K562 (cell line): ENCODE data around the gene ITPA. TPM values are rescaled to one million over a fixed set of nuclear protein-coding genes. Genes with fewer than 3 reads are reported as not detected.

Source experiments
- EP400 ChIP-seq: fragments of 450-650 bp; IDR thresholded peaks from 2 replicates; pipeline ENCODE4 v1.6.1; 2017; ENCODE audit warnings: antibody characterized with exemption, mild to moderate bottlenecking, moderate library complexity
- ETS2 ChIP-seq: IDR thresholded peaks from 2 replicates; pipeline ENCODE4 v1.6.1; 2016; ENCODE audit warnings: borderline replicate concordance, missing genetic modification characterization, mild to moderate bottlenecking, moderate library complexity, missing compliant biosample characterization; ENCODE audit not compliant: poor library complexity, severe bottlenecking
- FOXJ2 ChIP-seq: fragments of 200-800 bp; sonication (Bioruptor generic); IDR thresholded peaks from 2 replicates; pipeline ENCODE4 v1.6.1; 2016; ENCODE audit warnings: missing genetic modification characterization, missing compliant biosample characterization
- HMG20A ChIP-seq: fragments of 450-650 bp; formaldehyde crosslinking; conservative IDR thresholded peaks from 2 replicates; pipeline ENCODE4 v1.4.0; 2020; ENCODE audit warnings: mild to moderate bottlenecking, mixed read lengths
- JUND ChIP-seq, 2 experiments: IDR thresholded peaks; 2 replicates in 1 of 2; 3 replicates in 1 of 2; pipeline ENCODE4 v1.6.1; 2011; ENCODE audit warnings: borderline replicate concordance in 2 of 2, low read depth in 2 of 2, low read length in 2 of 2, improper control_type of control experiment in 1 of 2, missing biosample characterization in 1 of 2, missing genetic modification characterization in 1 of 2, missing genetic modification reagents in 1 of 2
- KDM5B ChIP-seq: fragments of 200-600 bp; sonication (generic); IDR thresholded peaks from 2 replicates; pipeline ENCODE4 v1.6.1; 2012; ENCODE audit warnings: low read depth, mild to moderate bottlenecking, moderate library complexity, low read length, control low read depth, inconsistent platforms; ENCODE audit not compliant: insufficient replicate concordance
- MECOM ChIP-seq: fragments of 250-450 bp; sonication (Bioruptor Pico); IDR thresholded peaks from 2 replicates; pipeline ENCODE4 v1.8.0; 2022; ENCODE audit warnings: inconsistent platforms
- NFIC ChIP-seq: fragments of 450-650 bp; IDR thresholded peaks from 2 replicates; pipeline ENCODE4 v1.6.1; 2017; ENCODE audit warnings: mild to moderate bottlenecking, inconsistent platforms
- THRAP3 ChIP-seq: fragments of 450-650 bp; IDR thresholded peaks from 2 replicates; pipeline ENCODE4 v1.6.1; 2016; ENCODE audit warnings: mild to moderate bottlenecking, inconsistent platforms, borderline replicate concordance
- ZNF197 ChIP-seq: fragments of 200-800 bp; sonication (Bioruptor generic); IDR thresholded peaks from 2 replicates; pipeline ENCODE4 v1.6.1; 2016; ENCODE audit warnings: low read depth, missing genetic modification characterization, missing compliant biosample characterization
- ZNF75A ChIP-seq: fragments of 450-650 bp; formaldehyde crosslinking; IDR thresholded peaks from 2 replicates; pipeline ENCODE4 v1.4.0; 2020; ENCODE audit warnings: mild to moderate bottlenecking
- polyA plus RNA-seq, 8 experiments: library from polyadenylated mRNA; depleted of rRNA in 4 of 8; stranded (reverse) in 5 of 8; unstranded in 3 of 8; fragments of >200 nt; fragmentation: Nextera tagmentation in 2 of 8; fragmentation: Illumina TruSeq in 1 of 8; extraction: Ambion mirVana in 2 of 8; extraction: Trizol in 1 of 8; gene quantifications; 2 replicates each; pipeline versions ENCODE4 v1.2.1 to v1.2.3, GENCODE V29; 2011 to 2014; ENCODE audit warnings: inconsistent platforms in 1 of 8, missing spikeins in 1 of 8
- total RNA-seq, 7 experiments: library from RNA; depleted of rRNA in 6 of 7; stranded (reverse); fragments of >200 nt in 6 of 7; fragmentation: Illumina TruSeq in 2 of 7; extraction: Trizol in 2 of 7; gene quantifications; 2 replicates each; pipeline versions ENCODE4 v1.2.1 to v1.2.3, GENCODE V29; 2011 to 2021; ENCODE audit warnings: low replicate concordance in 1 of 7
- TF ChIP-seq, protein P1 (sequence below), 2 experiments: IDR thresholded peaks in 1 of 2; conservative IDR thresholded peaks in 1 of 2; 2 replicates each; pipeline ENCODE4 v1.6.1; 2016; ENCODE audit warnings: low read depth in 2 of 2, mild to moderate bottlenecking in 1 of 2, missing compliant biosample characterization in 1 of 2, missing genetic modification characterization in 1 of 2, moderate library complexity in 1 of 2
- TF ChIP-seq, protein P2 (sequence below), 2 experiments: fragments of 450-650 bp in 1 of 2; IDR thresholded peaks; 2 replicates each; pipeline ENCODE4 v1.6.1; 2011 to 2017; ENCODE audit warnings: low read depth in 2 of 2, antibody characterized with exemption in 1 of 2, borderline replicate concordance in 1 of 2, low read length in 1 of 2, mild to moderate bottlenecking in 1 of 2, mixed read lengths in 1 of 2; ENCODE audit not compliant: control insufficient read depth in 1 of 2
- TF ChIP-seq, protein P3 (sequence below): fragments of 450-650 bp; formaldehyde crosslinking; conservative IDR thresholded peaks from 2 replicates; pipeline ENCODE4 v1.4.0; 2022; ENCODE audit warnings: mild to moderate bottlenecking, missing genetic modification characterization
- TF ChIP-seq, protein P4 (sequence below), 2 experiments: fragments of 250-450 bp in 1 of 2; fragments of 450-650 bp in 1 of 2; sonication (Bioruptor Pico) in 1 of 2; IDR thresholded peaks; 2 replicates each; pipeline versions ENCODE4 v1.6.1 to v1.8.0; 2016 to 2021; ENCODE audit warnings: mild to moderate bottlenecking in 2 of 2, moderate library complexity in 2 of 2, missing compliant biosample characterization in 1 of 2, missing genetic modification characterization in 1 of 2
- TF ChIP-seq, protein P5 (sequence below), 2 experiments: fragments of 450-650 bp in 1 of 2; sonication (generic) in 1 of 2; formaldehyde crosslinking; conservative IDR thresholded peaks; 2 replicates each; pipeline versions ENCODE4 v1.4.0 to v1.8.1; 2020 to 2022; ENCODE audit warnings: mild to moderate bottlenecking in 1 of 2, missing genetic modification reagents in 1 of 2

Gene ITPA
- total and polyA plus RNA-seq, 9 of the 15 experiments (the other 6 are each of a cell fraction or from before 2014, with no cell fraction given): 5.0 to 79.7 (median 36.7) TPM

DNA sequence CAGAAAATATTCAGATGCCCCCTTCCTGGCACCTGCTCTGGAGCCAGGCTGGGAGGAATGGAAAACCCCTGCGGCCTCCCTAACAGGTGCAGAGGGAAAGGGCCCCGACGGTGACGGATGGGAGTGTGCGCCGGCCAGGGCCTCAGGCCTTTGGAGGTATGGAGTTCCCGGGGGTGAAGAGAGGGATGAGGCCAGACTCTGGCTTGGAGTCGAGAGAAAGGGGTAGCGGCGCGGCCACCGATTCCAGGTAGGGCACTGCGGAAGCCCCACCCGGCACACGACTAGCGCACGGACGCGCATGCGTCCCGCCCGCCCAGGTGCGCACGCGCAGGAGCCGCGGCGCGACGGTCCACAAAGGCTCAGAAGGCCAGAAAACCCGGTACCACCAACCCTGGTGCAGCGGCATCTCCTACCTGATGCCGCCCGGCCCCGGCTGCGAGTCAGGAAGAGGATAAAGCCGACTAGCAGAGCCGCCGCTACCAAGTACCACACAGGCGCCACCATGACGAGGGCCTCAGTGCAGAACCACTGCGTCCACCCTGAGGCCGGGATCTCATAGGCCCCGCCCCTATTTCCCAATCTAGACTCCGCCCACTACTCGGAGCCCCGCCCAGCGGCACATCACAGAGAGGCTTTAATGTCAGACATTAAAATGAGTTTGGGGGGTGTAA, 5.0 kb upstream of the ITPA start, which contains the start of gene DDRGK1 (continued):
- TF ChIP-seq, protein P1, sequence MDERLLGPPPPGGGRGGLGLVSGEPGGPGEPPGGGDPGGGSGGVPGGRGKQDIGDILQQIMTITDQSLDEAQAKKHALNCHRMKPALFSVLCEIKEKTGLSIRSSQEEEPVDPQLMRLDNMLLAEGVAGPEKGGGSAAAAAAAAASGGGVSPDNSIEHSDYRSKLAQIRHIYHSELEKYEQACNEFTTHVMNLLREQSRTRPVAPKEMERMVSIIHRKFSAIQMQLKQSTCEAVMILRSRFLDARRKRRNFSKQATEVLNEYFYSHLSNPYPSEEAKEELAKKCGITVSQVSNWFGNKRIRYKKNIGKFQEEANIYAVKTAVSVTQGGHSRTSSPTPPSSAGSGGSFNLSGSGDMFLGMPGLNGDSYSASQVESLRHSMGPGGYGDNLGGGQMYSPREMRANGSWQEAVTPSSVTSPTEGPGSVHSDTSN (CRISPR knock-in tag; IDR thresholded peaks at IDR 0.05; ENCODE audit: low read depth): no peak
- TF ChIP-seq, protein P1 (tag; conservative IDR thresholded peaks at IDR 0.05; ENCODE audit: low read depth): no peak
- TF ChIP-seq EP400 (peak; percentile 62), JUND (IDR thresholded peaks at IDR 0.05; ENCODE audit: borderline replicate concordance, low read depth, low read length) (no peak), JUND (tag; IDR thresholded peaks at IDR 0.05; ENCODE audit: borderline replicate concordance, low read depth, low read length) (no peak), MECOM (CRISPR knock-in tag) (no peak), FOXJ2 (tag) (no peak), KDM5B (peak; percentile 63), NFIC (peak; percentile 12; the same call in 1 of the 2 replicates), ZNF197 (CRISPR knock-in tag) (no peak), ETS2 (tag) (no peak), HMG20A (CRISPR knock-in tag) (no peak), ZNF75A (CRISPR knock-in tag) (no peak), THRAP3 (no peak)
- TF ChIP-seq, protein P2, sequence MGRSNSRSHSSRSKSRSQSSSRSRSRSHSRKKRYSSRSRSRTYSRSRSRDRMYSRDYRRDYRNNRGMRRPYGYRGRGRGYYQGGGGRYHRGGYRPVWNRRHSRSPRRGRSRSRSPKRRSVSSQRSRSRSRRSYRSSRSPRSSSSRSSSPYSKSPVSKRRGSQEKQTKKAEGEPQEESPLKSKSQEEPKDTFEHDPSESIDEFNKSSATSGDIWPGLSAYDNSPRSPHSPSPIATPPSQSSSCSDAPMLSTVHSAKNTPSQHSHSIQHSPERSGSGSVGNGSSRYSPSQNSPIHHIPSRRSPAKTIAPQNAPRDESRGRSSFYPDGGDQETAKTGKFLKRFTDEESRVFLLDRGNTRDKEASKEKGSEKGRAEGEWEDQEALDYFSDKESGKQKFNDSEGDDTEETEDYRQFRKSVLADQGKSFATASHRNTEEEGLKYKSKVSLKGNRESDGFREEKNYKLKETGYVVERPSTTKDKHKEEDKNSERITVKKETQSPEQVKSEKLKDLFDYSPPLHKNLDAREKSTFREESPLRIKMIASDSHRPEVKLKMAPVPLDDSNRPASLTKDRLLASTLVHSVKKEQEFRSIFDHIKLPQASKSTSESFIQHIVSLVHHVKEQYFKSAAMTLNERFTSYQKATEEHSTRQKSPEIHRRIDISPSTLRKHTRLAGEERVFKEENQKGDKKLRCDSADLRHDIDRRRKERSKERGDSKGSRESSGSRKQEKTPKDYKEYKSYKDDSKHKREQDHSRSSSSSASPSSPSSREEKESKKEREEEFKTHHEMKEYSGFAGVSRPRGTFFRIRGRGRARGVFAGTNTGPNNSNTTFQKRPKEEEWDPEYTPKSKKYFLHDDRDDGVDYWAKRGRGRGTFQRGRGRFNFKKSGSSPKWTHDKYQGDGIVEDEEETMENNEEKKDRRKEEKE (IDR thresholded peaks at IDR 0.05; ENCODE audit: borderline replicate concordance in 1 of 2, control insufficient read depth in 1 of 2, low read depth in 2 of 2, low read length in 1 of 2): no peak
- TF ChIP-seq, protein P3, sequence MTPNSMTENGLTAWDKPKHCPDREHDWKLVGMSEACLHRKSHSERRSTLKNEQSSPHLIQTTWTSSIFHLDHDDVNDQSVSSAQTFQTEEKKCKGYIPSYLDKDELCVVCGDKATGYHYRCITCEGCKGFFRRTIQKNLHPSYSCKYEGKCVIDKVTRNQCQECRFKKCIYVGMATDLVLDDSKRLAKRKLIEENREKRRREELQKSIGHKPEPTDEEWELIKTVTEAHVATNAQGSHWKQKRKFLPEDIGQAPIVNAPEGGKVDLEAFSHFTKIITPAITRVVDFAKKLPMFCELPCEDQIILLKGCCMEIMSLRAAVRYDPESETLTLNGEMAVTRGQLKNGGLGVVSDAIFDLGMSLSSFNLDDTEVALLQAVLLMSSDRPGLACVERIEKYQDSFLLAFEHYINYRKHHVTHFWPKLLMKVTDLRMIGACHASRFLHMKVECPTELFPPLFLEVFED (CRISPR knock-in tag): no peak
- TF ChIP-seq, protein P4, sequence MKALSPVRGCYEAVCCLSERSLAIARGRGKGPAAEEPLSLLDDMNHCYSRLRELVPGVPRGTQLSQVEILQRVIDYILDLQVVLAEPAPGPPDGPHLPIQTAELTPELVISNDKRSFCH (CRISPR knock-in tag; IDR thresholded peaks at IDR 0.05): no peak
- TF ChIP-seq, protein P4 (tag; IDR thresholded peaks at IDR 0.05): peak; percentile 19; the same call in 1 of the 2 replicates
- TF ChIP-seq, protein P5, sequence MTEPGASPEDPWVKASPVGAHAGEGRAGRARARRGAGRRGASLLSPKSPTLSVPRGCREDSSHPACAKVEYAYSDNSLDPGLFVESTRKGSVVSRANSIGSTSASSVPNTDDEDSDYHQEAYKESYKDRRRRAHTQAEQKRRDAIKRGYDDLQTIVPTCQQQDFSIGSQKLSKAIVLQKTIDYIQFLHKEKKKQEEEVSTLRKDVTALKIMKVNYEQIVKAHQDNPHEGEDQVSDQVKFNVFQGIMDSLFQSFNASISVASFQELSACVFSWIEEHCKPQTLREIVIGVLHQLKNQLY (CRISPR knock-in tag; conservative IDR thresholded peaks at IDR 0.05): no peak
